GM19468 (cell line): ENCODE results near the gene PHYHD1.
"Not testable (repeated sequence)": the region's sequence is repeated elsewhere in the genome, so short reads cannot be mapped to it uniquely, and the experiment has no call there.

Experiments
- ATAC-seq: cut with Tn5 transposase; IDR thresholded peaks from one replicate; pipeline ENCODE4 v1.9.1; 2021; ENCODE audit warnings: mild to moderate bottlenecking, moderate library complexity, moderate number of reproducible peaks; ENCODE audit not compliant: unreplicated experiment; ENCODE audit errors: extremely low read depth

PHYHD1 gene

DNA sequence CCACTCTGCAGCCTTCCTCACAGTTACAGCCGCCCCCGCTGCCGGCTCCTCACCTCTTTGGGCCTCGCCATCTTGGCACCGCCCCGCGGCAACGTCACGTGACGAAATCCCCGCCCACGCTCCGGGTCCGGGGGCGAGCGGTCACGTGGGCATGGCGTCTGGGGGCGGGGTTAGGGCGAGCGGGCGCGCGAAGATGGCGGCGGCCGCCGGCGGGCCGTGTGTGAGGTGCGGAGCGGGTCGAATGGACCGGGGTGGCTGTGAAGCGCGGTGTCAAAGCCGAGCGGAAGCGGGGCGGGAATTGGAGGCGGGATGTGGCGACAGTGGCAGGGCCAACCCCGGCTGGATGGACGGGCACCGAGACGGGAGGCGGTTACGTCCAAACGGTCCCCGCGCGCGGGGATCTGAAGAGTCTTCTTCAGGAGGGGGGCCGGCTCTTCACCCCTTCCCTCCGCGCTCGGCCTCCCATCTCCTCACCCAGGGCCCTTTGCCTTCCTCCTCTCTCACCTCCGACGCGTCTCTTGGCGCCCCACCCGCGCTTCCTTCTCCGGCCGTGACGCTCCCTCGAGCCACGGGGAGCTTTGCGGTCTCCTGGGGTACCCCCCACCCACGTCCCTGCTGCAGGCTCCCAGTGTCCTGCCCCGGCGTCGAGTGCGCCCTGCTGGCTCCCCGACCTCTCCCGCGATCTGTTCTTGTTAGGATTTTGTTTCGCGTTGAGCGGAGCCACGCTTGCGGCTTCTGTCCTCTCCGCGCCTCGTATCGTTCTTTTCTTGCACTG, 26.9 kb downstream of the PHYHD1 start, which contains the start of the genes DOLK and NUP188:
TSS of gene DOLK (minus strand) at position 77 of the 775 bp plus-strand sequence. CDS start 300 bp downstream, outside the sequence.
TSS of gene NUP188 (plus strand) at position 173 of the 775 bp plus-strand sequence. CDS start at position 194, 21 bp downstream.
- ATAC-seq, result peak; percentile 63

GRCh38 chr9:128961403-128961802, 40.6 kb downstream of the PHYHD1 start:
- not testable (repeated sequence) for ATAC-seq

GRCh38 chr9:128969491-128969890, 48.7 kb downstream of the PHYHD1 start:
- ATAC-seq, result no peak

DNA sequence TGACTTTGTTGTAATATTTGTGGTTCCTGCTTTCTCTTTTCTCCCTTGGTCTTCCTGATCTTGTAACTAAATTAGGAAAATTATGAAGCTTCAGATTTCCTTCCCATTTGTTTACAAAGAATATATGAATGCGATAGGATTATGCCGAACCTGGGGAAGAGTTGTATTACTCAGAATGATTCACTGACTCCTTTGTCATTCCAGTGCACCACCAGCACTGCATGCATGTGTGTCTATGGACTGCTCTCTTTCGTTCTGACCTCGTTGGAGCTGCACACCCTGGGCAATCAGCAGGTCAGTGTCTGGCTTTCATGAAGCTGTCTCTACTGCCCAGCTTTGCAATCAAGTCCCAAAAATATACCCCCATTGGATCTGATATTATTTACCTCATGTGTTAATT, 52.2 kb downstream of the PHYHD1 start:
- ATAC-seq, result no peak

- ATAC-seq, result no peak
These were observed 58.3 kb downstream of the PHYHD1 start for GRCh38 chr9:128979111-128979510.

DNA sequence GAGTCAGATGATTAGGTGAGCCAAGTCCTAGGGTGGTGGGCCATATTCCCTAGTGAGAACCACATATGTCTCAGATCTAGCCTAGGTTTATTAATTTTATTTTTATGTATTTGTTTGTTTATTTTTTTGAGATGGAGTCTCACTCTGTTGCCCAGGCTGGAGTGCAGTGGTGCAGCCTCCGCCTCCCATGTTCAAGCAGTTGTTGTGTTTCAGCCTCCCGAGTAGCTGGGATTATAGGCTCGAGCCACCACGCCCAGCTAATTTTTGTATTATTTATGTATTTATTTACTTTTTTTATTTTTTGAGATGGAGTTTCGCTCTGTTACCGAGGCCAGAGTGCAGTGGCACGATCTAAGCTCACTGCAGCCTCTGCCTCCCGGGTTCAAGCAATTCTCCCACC, 62.8 kb downstream of the PHYHD1 start:
- no peak for ATAC-seq

DNA sequence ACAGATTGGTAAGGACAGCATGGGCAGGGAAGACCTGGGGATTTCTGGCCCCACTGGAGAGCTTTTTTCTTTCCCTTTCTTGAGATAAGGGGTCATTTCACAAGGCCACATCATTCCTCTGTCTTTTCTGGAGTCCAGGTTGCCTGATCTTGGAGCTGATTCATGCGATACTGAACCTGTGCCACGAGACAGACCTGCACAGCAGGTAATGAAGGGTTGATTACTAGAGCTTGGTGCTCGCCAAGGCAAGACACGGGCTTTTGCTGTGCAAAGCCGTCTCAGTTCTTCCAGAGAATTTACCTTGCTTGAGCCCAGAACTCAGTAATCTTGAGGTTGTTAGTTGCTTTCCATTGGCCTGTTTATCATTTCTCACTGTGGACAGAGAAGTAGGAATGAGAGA, 65.9 kb downstream of the PHYHD1 start:
- no peak for ATAC-seq

DNA sequence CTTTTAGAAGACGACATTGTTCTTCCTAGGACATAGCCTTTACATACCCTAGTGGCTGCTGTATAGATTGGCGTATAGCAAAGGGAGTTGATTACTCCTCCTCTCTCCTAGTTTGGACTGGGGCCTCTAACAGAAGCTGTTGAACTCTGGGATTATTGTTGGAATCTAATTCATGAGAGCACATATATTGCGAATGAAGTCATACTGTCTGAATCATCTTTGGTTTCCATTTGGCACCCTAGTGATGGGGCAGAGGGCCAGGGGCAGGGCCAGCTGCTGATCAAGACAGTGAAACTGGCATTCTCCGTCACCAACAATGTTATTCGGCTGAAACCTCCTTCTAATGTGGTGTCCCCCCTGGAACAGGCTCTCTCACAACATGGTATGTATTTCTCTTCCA, 67.0 kb downstream of the PHYHD1 start:
- ATAC-seq, result no peak
